Measurements from ENCODE around the gene TMEM263.

DNA sequence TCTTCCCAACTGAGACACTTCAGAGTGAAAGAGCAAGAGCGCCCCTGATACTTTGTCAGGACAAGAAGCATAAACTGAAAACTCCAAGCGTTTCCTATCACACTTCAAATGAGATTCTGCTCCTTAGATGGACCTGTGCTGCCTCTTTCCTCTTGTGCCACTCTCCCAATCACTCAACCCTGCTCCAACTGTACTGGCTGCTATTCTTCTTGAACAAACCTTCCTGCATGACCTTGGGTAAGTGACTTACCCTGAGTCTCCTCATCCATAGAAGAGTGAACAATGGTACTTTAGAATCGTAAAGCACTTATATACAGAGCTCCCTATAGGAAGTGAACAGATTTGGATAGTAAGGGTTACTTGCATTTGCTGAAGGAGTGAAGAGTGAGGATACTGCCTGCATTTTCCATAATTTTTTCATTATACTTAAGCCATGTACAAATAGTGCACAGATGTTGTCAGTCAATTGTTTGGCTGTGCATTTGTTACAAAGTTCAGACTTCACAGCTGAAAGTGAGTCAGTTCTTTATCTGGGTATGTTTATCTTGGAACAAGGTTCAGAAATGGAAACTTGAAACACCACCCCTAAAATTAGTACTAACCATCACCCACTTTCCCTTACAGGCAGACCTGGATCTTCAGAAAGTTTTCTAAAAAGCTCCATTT is 20.4 kb downstream of the TMEM263 start:
- TF ChIP-seq, protein P1, sequence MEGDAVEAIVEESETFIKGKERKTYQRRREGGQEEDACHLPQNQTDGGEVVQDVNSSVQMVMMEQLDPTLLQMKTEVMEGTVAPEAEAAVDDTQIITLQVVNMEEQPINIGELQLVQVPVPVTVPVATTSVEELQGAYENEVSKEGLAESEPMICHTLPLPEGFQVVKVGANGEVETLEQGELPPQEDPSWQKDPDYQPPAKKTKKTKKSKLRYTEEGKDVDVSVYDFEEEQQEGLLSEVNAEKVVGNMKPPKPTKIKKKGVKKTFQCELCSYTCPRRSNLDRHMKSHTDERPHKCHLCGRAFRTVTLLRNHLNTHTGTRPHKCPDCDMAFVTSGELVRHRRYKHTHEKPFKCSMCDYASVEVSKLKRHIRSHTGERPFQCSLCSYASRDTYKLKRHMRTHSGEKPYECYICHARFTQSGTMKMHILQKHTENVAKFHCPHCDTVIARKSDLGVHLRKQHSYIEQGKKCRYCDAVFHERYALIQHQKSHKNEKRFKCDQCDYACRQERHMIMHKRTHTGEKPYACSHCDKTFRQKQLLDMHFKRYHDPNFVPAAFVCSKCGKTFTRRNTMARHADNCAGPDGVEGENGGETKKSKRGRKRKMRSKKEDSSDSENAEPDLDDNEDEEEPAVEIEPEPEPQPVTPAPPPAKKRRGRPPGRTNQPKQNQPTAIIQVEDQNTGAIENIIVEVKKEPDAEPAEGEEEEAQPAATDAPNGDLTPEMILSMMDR (IDR thresholded peaks at IDR 0.05), result no peak
- no peak for TF ChIP-seq TCF7L2 (IDR thresholded peaks at IDR 0.05; ENCODE audit: low read depth, low read length)
- no peak for TF ChIP-seq SIN3A (IDR thresholded peaks at IDR 0.05; ENCODE audit: borderline replicate concordance, insufficient read depth, low read depth, low read length)
